GM12878 (cell line): Measurements from ENCODE around the gene SHLD1. TPM values are rescaled to one million over a fixed set of nuclear protein-coding genes. Genes with fewer than 3 reads are reported as not detected.
A peak's percentile ranks its signal among the peaks of the same experiment; 100 is the strongest.

ENCODE experiments used
- ATAC-seq: fragments of 200-7000 bp; cut with Tn5 transposase; 3 replicates; pipeline ENCODE4 v1.9.1; 2020; ENCODE audit warnings: mild to moderate bottlenecking, moderate library complexity
- BruUV-seq: library from RNA; stranded (reverse); fragments of 400-500 nt; replicated peaks from 2 replicates; lab custom pipeline; 2021; lab: Mats Ljungman, UMichigan
- CTCF ChIA-PET: fragments of 300-600 bp; sonication (Branson Sonifier 250); formaldehyde crosslinking; extraction: SDS; loops from one replicate; lab custom pipeline; 2021; ENCODE audit warnings: inconsistent platforms; lab: Yijun Ruan, JAX
- POLR2A ChIA-PET: fragments of 350-600 bp; formaldehyde crosslinking; extraction: SDS; loops from one replicate; lab custom pipeline; 2021; ENCODE audit warnings: inconsistent platforms; lab: Charles Lee
- RAD21 ChIA-PET: fragments of 300-600 bp; sonication (Branson Sonifier 250); formaldehyde crosslinking; loops from one replicate; lab custom pipeline; 2023; ENCODE audit warnings: antibody characterized with exemption; ENCODE audit not compliant: unreplicated experiment; lab: Charles Lee
- SMC1A ChIA-PET: fragments of 300-600 bp; sonication (Branson Sonifier 250); formaldehyde crosslinking; loops from one replicate; lab custom pipeline; 2023; ENCODE audit not compliant: unreplicated experiment, uncharacterized antibody; lab: Charles Lee
- DNase-seq: peaks from one replicate; pipeline ENCODE4 v3.0.0-alpha.2; 2011; ENCODE audit warnings: low read depth, low spot score
- FAIRE-seq: peaks from 3 replicates; lab custom pipeline; 2011; peaks lifted over from hg19 to GRCh38; lab: Jason Lieb, UNC
- H2AFZ ChIP-seq: 2 replicates; pipeline ENCODE4 v1.6.0; 2011; ENCODE audit warnings: low read depth, low read length, control low read depth; ENCODE audit not compliant: control insufficient read depth
- H3K27ac ChIP-seq: 2 replicates; pipeline ENCODE4 v1.5.1; 2011; ENCODE audit warnings: control low read depth; ENCODE audit not compliant: control insufficient read depth, insufficient read depth
- H3K27me3 ChIP-seq, 2 experiments: replicated peaks in 1 of 2; 2 replicates each; pipeline versions ENCODE4 v1.6.0 to v1.6.1; 2011; ENCODE audit warnings: low read length in 1 of 2; ENCODE audit not compliant: control insufficient read depth in 2 of 2, insufficient read depth in 2 of 2
- H3K36me3 ChIP-seq, 2 experiments: 2 replicates each; pipeline ENCODE4 v1.5.1; 2011; ENCODE audit warnings: low read length in 1 of 2; ENCODE audit not compliant: control insufficient read depth in 2 of 2, insufficient read depth in 2 of 2
- H3K4me1 ChIP-seq: 2 replicates; pipeline ENCODE4 v1.6.1; 2011; ENCODE audit warnings: mild to moderate bottlenecking, low read length, moderate library complexity, mixed read lengths; ENCODE audit not compliant: control insufficient read depth, insufficient read depth
- H3K4me2 ChIP-seq: 2 replicates; pipeline ENCODE4 v1.6.0; 2011; ENCODE audit warnings: control low read depth; ENCODE audit not compliant: control insufficient read depth, insufficient read depth
- H3K4me3 ChIP-seq: fragments of 200-600 bp; sonication (generic); 2 replicates; pipeline ENCODE4 v1.5.1; 2016
- H3K79me2 ChIP-seq: 2 replicates; pipeline ENCODE4 v1.6.0; 2011; ENCODE audit warnings: low read length; ENCODE audit not compliant: control insufficient read depth, insufficient read depth
- H3K9ac ChIP-seq: 2 replicates; pipeline ENCODE4 v1.8.0; 2011; ENCODE audit warnings: low read length, control low read depth, mixed read lengths; ENCODE audit not compliant: control insufficient read depth, insufficient read depth
- H3K9me3 ChIP-seq: replicated peaks from 3 replicates; pipeline ENCODE4 v1.5.1; 2011; ENCODE audit warnings: mild to moderate bottlenecking, low read length; ENCODE audit not compliant: control insufficient read depth, insufficient read depth
- H4K20me1 ChIP-seq: 2 replicates; pipeline ENCODE4 v1.6.0; 2011; ENCODE audit not compliant: control insufficient read depth, insufficient read depth
- BHLHE40 ChIP-seq, 2 experiments: fragments of 450-650 bp in 1 of 2; IDR thresholded peaks; 2 replicates each; pipeline ENCODE4 v1.6.1; 2011 to 2017; ENCODE audit warnings: low read depth in 2 of 2, borderline replicate concordance in 1 of 2, improper control_type of control experiment in 1 of 2, low read length in 1 of 2, mild to moderate bottlenecking in 1 of 2
- EGR1 ChIP-seq, 2 experiments: IDR thresholded peaks; 1 replicate in 1 of 2; 2 replicates in 1 of 2; pipeline ENCODE4 v1.6.1; 2011 to 2012; ENCODE audit warnings: low read depth in 2 of 2, low read length in 2 of 2, borderline replicate concordance in 1 of 2, mild to moderate bottlenecking in 1 of 2, moderate library complexity in 1 of 2
- GATAD2B ChIP-seq: fragments of 450-650 bp; conservative IDR thresholded peaks from 2 replicates; pipeline ENCODE4 v1.6.1; 2017; ENCODE audit warnings: low read depth, mild to moderate bottlenecking, moderate library complexity
- IRF5 ChIP-seq: fragments of 450-650 bp; IDR thresholded peaks from 2 replicates; pipeline ENCODE4 v1.6.1; 2017; ENCODE audit warnings: borderline replicate concordance
- MEF2B ChIP-seq: fragments of 450-650 bp; IDR thresholded peaks from 2 replicates; pipeline ENCODE4 v1.6.1; 2018; ENCODE audit warnings: mild to moderate bottlenecking, moderate library complexity; ENCODE audit not compliant: partially characterized antibody, poor library complexity, severe bottlenecking
- NFYB ChIP-seq: IDR thresholded peaks from 2 replicates; pipeline ENCODE4 v1.6.1; 2011; ENCODE audit warnings: low read depth, mild to moderate bottlenecking, low read length, improper control_type of control experiment, moderate library complexity; ENCODE audit not compliant: insufficient read depth
- PAX8 ChIP-seq: fragments of 450-650 bp; IDR thresholded peaks from 2 replicates; pipeline ENCODE4 v1.6.1; 2017; ENCODE audit warnings: mild to moderate bottlenecking, moderate library complexity
- SREBF2 ChIP-seq: IDR thresholded peaks from 2 replicates; pipeline ENCODE4 v1.6.1; 2012; ENCODE audit warnings: mild to moderate bottlenecking, low read length
- TBL1XR1 ChIP-seq: IDR thresholded peaks from 2 replicates; pipeline ENCODE4 v1.6.1; 2012; ENCODE audit warnings: low read depth, low read length, improper control_type of control experiment
- WGBS: methylation state at CpG from one replicate; pipeline ENCODE4 v1.1.6; 2016; ENCODE audit warnings: low lambda C conversion rate; ENCODE audit not compliant: insufficient replicate concordance, insufficient coverage; ENCODE audit errors: missing lambda C conversion rate; 5-methylcytosine and 5-hydroxymethylcytosine counted together
- in situ Hi-C: fragments of 300-500 bp; cut with MboI; formaldehyde crosslinking; loops from 9 replicates; pipeline ENCODE4 v1.14.3; 2018; ENCODE audit warnings: mixed read lengths
- intact Hi-C: fragments of 100-400 bp; cut with micrococcal nuclease; formaldehyde crosslinking; loops from one replicate; pipeline ENCODE4 v1.14.2; 2022; ENCODE audit not compliant: unreplicated experiment
- polyA plus RNA-seq, 11 experiments: library from polyadenylated mRNA; depleted of rRNA in 4 of 11; unstranded in 6 of 11; stranded (reverse) in 5 of 11; fragments of >200 nt; fragmentation: Nextera tagmentation in 4 of 11; fragmentation: Illumina TruSeq in 1 of 11; extraction: Ambion mirVana in 4 of 11; extraction: Trizol in 1 of 11; gene quantifications; 1 replicate in 1 of 11; 2 replicates in 10 of 11; pipeline versions ENCODE4 v1.2.1 to v1.2.3, GENCODE V29; 2011 to 2016; ENCODE audit warnings: inconsistent platforms in 2 of 11, missing spikeins in 2 of 11, low read depth in 1 of 11
- total RNA-seq, 4 experiments: library from RNA; depleted of rRNA in 3 of 4; stranded (reverse); fragments of >200 nt in 3 of 4; fragmentation: Illumina TruSeq in 1 of 4; extraction: Trizol in 1 of 4; gene quantifications; 2 replicates each; pipeline versions ENCODE4 v1.2.1 to v1.2.3, GENCODE V29; 2013 to 2021
- TF ChIP-seq, protein P1 (sequence below): IDR thresholded peaks from 2 replicates; pipeline ENCODE4 v1.6.1; 2011; ENCODE audit warnings: borderline replicate concordance, low read depth, mild to moderate bottlenecking, moderate library complexity, mixed read lengths, low read length; ENCODE audit not compliant: insufficient read depth; ENCODE audit errors: extremely low read length
- TF ChIP-seq, protein P2 (sequence below): fragments of 450-650 bp; IDR thresholded peaks from 2 replicates; pipeline ENCODE4 v1.6.1; 2017; ENCODE audit warnings: antibody characterized with exemption, mild to moderate bottlenecking, moderate library complexity

The SHLD1 gene
- total and polyA plus RNA-seq, 10 of the 15 experiments (the other 5 are each of a cell fraction or from before 2014, with no cell fraction given): 10.8 to 70.9 (median 25.4) TPM

DNA sequence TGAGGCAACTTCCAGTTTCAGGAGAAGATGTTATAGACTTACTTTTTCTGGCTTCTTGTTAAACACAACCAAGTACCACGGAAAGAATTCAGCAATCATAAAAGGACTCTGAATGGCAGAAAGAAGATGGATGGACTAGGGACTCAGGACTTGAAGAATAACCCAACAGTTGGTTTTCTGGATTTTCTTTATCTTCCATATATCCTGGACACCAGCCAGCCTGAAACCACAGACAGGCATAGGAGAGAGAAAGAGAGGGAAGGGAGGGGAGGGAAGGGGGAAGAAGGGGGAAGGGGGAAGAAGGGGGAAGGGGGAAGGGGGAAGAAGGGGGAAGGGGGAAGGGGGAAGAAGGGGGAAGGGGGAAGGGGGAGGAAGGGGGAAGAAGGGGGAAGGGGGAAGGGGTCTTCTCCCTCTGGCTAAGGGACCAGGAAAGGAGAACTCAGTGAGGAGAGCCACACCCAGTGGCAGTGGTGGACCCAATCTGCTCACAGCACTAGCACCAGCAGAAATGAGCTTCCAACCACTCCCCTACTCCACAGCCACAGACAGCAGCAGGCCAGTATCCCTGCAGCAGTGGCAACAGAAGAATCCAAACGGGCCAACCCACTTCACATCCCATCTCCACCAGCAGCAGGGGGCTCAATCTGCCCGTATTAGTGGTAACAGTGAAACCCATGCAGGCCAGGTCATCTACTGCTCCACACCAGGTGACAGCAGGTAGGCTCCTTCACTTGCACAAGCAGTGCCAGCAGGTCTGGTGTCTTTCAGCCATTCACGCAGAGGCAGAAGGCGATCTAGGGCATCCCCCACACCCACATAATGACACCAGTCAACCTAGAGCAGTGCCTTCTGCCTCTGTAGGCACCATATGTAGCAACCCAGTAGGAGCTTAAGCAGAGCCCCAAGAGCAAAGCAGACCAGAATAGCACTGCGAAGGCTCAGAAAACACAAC lies 121.5 kb downstream of the SHLD1 start (continued):
- TF ChIP-seq IRF5: no peak
- no peak for TF ChIP-seq GATAD2B

DNA sequence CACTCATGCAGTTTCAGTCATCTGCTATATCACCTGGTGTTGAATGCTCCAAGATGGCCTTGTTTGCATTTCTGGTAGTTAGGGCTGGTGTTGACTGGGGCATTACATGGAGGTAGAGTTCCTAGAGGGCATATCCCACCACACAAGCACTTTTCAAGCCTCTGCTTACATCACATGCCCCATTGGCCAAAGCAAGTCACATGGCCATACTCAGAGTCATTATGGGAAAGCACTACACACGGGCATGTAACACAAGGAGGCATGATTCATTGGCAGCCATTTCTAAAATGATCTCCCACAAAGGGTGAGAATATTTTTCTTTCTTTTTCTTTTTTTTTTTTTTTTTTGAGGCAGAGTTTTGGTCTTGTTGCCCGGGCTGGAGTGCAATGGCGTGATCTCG lies 126.9 kb downstream of the SHLD1 start:
- Histone ChIP-seq H4K20me1 (no peaks in the 10 kb centered on the region), H3K27me3 (no peaks in the 10 kb centered on the region), H3K27ac (no peak overlapping the region), H3K4me2 (no peak overlapping the region), H2AFZ (no peak overlapping the region), H3K4me1 (no peaks in the 10 kb centered on the region), H3K79me2 (no peaks in the 10 kb centered on the region), H3K9me3 (no peaks in the 10 kb centered on the region; the same call in 2 of the 3 replicates), H3K36me3 (no peaks in the 10 kb centered on the region), H3K4me3 (no peak overlapping the region), H3K9ac (no peak overlapping the region)
- no TSS peak for BruUV-seq
- ChIA-PET SMC1A (interaction anchor here (1.2 kb wide), 1 partner anchor 35 kb away, joined by 3 read pairs; no protein-coding TSS in a partner anchor), RAD21 (interaction anchor here (0.9 kb wide), 1 partner anchor 56 kb away, joined by 4 read pairs; no protein-coding TSS in a partner anchor), POLR2A (no interaction called here), CTCF (no interaction called here)
- in situ Hi-C loops: no loop called here
- FAIRE-seq (no peak), ATAC-seq (0 out of 3 replicates have a peak, but pooled peaks have one; percentile 24), DNase-seq (no peak)
- TF ChIP-seq BHLHE40 (IDR thresholded peaks at IDR 0.05; ENCODE audit: borderline replicate concordance in 1 of 2, low read depth in 2 of 2, low read length in 1 of 2): no peak
- TF ChIP-seq, protein P1, sequence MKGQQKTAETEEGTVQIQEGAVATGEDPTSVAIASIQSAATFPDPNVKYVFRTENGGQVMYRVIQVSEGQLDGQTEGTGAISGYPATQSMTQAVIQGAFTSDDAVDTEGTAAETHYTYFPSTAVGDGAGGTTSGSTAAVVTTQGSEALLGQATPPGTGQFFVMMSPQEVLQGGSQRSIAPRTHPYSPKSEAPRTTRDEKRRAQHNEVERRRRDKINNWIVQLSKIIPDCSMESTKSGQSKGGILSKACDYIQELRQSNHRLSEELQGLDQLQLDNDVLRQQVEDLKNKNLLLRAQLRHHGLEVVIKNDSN: peak; percentile 35
- no peak for TF ChIP-seq SREBF2
- no peak for TF ChIP-seq PAX8
- TF ChIP-seq NFYB: 0 out of 2 replicates have a peak, but pooled peaks have one; percentile 30
- TF ChIP-seq, protein P2, sequence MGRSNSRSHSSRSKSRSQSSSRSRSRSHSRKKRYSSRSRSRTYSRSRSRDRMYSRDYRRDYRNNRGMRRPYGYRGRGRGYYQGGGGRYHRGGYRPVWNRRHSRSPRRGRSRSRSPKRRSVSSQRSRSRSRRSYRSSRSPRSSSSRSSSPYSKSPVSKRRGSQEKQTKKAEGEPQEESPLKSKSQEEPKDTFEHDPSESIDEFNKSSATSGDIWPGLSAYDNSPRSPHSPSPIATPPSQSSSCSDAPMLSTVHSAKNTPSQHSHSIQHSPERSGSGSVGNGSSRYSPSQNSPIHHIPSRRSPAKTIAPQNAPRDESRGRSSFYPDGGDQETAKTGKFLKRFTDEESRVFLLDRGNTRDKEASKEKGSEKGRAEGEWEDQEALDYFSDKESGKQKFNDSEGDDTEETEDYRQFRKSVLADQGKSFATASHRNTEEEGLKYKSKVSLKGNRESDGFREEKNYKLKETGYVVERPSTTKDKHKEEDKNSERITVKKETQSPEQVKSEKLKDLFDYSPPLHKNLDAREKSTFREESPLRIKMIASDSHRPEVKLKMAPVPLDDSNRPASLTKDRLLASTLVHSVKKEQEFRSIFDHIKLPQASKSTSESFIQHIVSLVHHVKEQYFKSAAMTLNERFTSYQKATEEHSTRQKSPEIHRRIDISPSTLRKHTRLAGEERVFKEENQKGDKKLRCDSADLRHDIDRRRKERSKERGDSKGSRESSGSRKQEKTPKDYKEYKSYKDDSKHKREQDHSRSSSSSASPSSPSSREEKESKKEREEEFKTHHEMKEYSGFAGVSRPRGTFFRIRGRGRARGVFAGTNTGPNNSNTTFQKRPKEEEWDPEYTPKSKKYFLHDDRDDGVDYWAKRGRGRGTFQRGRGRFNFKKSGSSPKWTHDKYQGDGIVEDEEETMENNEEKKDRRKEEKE: no peak
- TF ChIP-seq EGR1 (IDR thresholded peaks at IDR 0.05; ENCODE audit: borderline replicate concordance in 1 of 2, low read depth in 2 of 2, low read length in 2 of 2): no peak
- TF ChIP-seq MEF2B: no peak
- TF ChIP-seq TBL1XR1: no peak
- WGBS: 0% methylated on average over 1 of the region's 4 CpGs
- intact Hi-C loops: no loop called here
